ENCODE results near the gene IGFN1.
"Not testable (repeated sequence)": the region's sequence is repeated elsewhere in the genome, so short reads cannot be mapped to it uniquely, and the experiment has no call there.

The IGFN1 gene

GRCh38 chr1:201253906-201254624 lies 63.4 kb downstream of the IGFN1 start:
- DNase-seq (ENCODE audit: low spot score), result no peak
- in situ Hi-C loops (cut with MboI; ENCODE audit: low pct_unique_long_range_greater_than_20kb, low sequenced_read_pairs, unreplicated experiment), result no loop called here
- TF ChIP-seq CTCF (IDR thresholded peaks at IDR 0.05; ENCODE audit: extremely low read depth, insufficient read depth, missing control alignments), result no peak

- peak; percentile 96 for TF ChIP-seq CTCF (IDR thresholded peaks at IDR 0.05; ENCODE audit: extremely low read depth, insufficient read depth, missing control alignments)
- DNase-seq (ENCODE audit: low spot score), result peak; percentile 91
- in situ Hi-C loops (cut with MboI; ENCODE audit: low pct_unique_long_range_greater_than_20kb, low sequenced_read_pairs, unreplicated experiment), result no loop called here
Observed at GRCh38 chr1:201254625-201255478, 64.2 kb downstream of the IGFN1 start.

GRCh38 chr1:201255479-201256362 lies 65.1 kb downstream of the IGFN1 start:
- DNase-seq (ENCODE audit: low spot score), result peak; percentile 17
- TF ChIP-seq CTCF (IDR thresholded peaks at IDR 0.05; ENCODE audit: extremely low read depth, insufficient read depth, missing control alignments), result no peak
- in situ Hi-C loops (cut with MboI; ENCODE audit: low pct_unique_long_range_greater_than_20kb, low sequenced_read_pairs, unreplicated experiment), result no loop called here

GRCh38 chr1:201258132-201258531 lies 67.5 kb downstream of the IGFN1 start:
- DNase-seq (ENCODE audit: low spot score); in situ Hi-C loops (cut with MboI; ENCODE audit: low pct_unique_long_range_greater_than_20kb, low sequenced_read_pairs, unreplicated experiment): not testable (repeated sequence)

GRCh38 chr1:201258763-201259230 lies 68.2 kb downstream of the IGFN1 start:
- TF ChIP-seq CTCF (IDR thresholded peaks at IDR 0.05; ENCODE audit: extremely low read depth, insufficient read depth, missing control alignments), result no peak
- no peak for DNase-seq (ENCODE audit: low spot score)
- in situ Hi-C loops (cut with MboI; ENCODE audit: low pct_unique_long_range_greater_than_20kb, low sequenced_read_pairs, unreplicated experiment), result no loop called here

GRCh38 chr1:201259476-201260235 lies 69.0 kb downstream of the IGFN1 start:
- DNase-seq (ENCODE audit: low spot score), result no peak
- in situ Hi-C loops (cut with MboI; ENCODE audit: low pct_unique_long_range_greater_than_20kb, low sequenced_read_pairs, unreplicated experiment), result no loop called here
- no peak for TF ChIP-seq CTCF (IDR thresholded peaks at IDR 0.05; ENCODE audit: extremely low read depth, insufficient read depth, missing control alignments)
